HepG2 (cell line): ENCODE data around the gene RAD9A. TPM values are rescaled to one million over a fixed set of nuclear protein-coding genes. Genes with fewer than 3 reads are reported as not detected.
A peak's percentile ranks its signal among the peaks of the same experiment; 100 is the strongest.

Source experiments
- AGO1 ChIP-seq: fragments of 200-400 bp; formaldehyde crosslinking; IDR thresholded peaks from 2 replicates; pipeline ENCODE4 v1.6.1; 2017; ENCODE audit warnings: mild to moderate bottlenecking, low read depth, low read length, moderate library complexity; ENCODE audit not compliant: poor library complexity, severe bottlenecking
- EEA1 ChIP-seq: sonication (generic); formaldehyde crosslinking; IDR thresholded peaks from 2 replicates; pipeline ENCODE4 v1.5.1; 2020; ENCODE audit warnings: mild to moderate bottlenecking, missing genetic modification reagents, borderline replicate concordance
- GTF3A ChIP-seq: sonication (generic); formaldehyde crosslinking; conservative IDR thresholded peaks from 2 replicates; pipeline ENCODE4 v1.4.0; 2020; ENCODE audit warnings: mild to moderate bottlenecking, missing genetic modification reagents
- HIVEP1 ChIP-seq: sonication (generic); formaldehyde crosslinking; IDR thresholded peaks from 2 replicates; pipeline ENCODE4 v1.4.0; 2020; ENCODE audit warnings: mild to moderate bottlenecking, missing genetic modification reagents
- NR3C1 ChIP-seq: sonication (generic); formaldehyde crosslinking; IDR thresholded peaks from 2 replicates; pipeline ENCODE4 v1.4.0; 2020; ENCODE audit warnings: missing genetic modification reagents
- SIN3A ChIP-seq: IDR thresholded peaks from 2 replicates; pipeline ENCODE4 v1.6.1; 2011; ENCODE audit warnings: low read depth, mild to moderate bottlenecking, control low read depth, low read length, borderline replicate concordance
- TAF15 ChIP-seq: fragments of 200-400 bp; formaldehyde crosslinking; IDR thresholded peaks from one replicate; pipeline ENCODE4 v1.6.1; 2018; ENCODE audit warnings: mild to moderate bottlenecking, low read depth, low read length; ENCODE audit not compliant: poor library complexity, severe bottlenecking
- ZNF557 ChIP-seq: sonication (generic); formaldehyde crosslinking; IDR thresholded peaks from 2 replicates; pipeline ENCODE4 v1.4.0; 2020; ENCODE audit warnings: missing genetic modification reagents
- ZNF709 ChIP-seq: sonication (generic); formaldehyde crosslinking; IDR thresholded peaks from 2 replicates; pipeline ENCODE4 v1.5.0; 2020; ENCODE audit warnings: mild to moderate bottlenecking, missing genetic modification reagents
- ZNF782 ChIP-seq: sonication (generic); formaldehyde crosslinking; IDR thresholded peaks from 2 replicates; pipeline ENCODE4 v1.4.0; 2020; ENCODE audit warnings: missing genetic modification reagents, mild to moderate bottlenecking, borderline replicate concordance
- ZSCAN21 ChIP-seq: sonication (generic); formaldehyde crosslinking; IDR thresholded peaks from 2 replicates; pipeline ENCODE4 v1.8.0; 2022; ENCODE audit warnings: mild to moderate bottlenecking, missing genetic modification reagents, moderate library complexity, borderline replicate concordance
- polyA plus RNA-seq, 8 experiments: library from polyadenylated mRNA; depleted of rRNA in 3 of 8; stranded (reverse) in 7 of 8; unstranded in 1 of 8; fragments of >200 nt; fragmentation: Illumina TruSeq in 4 of 8; extraction: Trizol in 4 of 8; gene quantifications; 2 replicates each; pipeline versions ENCODE4 v1.2.1 to v1.2.3, GENCODE V29; 2011 to 2016; ENCODE audit warnings: low read depth in 4 of 8, missing spikeins in 1 of 8, mixed read lengths in 1 of 8; ENCODE audit not compliant: insufficient read depth in 1 of 8
- total RNA-seq, 5 experiments: library from RNA; depleted of rRNA; stranded (reverse); fragments of >200 nt; fragmentation: Illumina TruSeq; extraction: Trizol; gene quantifications; 2 replicates each; pipeline ENCODE4 v1.2.3, GENCODE V29; 2016; ENCODE audit warnings: low read depth in 1 of 5
- TF ChIP-seq, protein P1 (sequence below): sonication (generic); formaldehyde crosslinking; IDR thresholded peaks from 2 replicates; pipeline ENCODE4 v1.5.0; 2020; ENCODE audit warnings: mild to moderate bottlenecking, missing genetic modification reagents
- TF ChIP-seq, protein P2 (sequence below): sonication (generic); formaldehyde crosslinking; IDR thresholded peaks from 2 replicates; pipeline ENCODE4 v1.8.0; 2022; ENCODE audit warnings: missing genetic modification reagents, mild to moderate bottlenecking, moderate library complexity, borderline replicate concordance
- TF ChIP-seq, protein P3 (sequence below): sonication (generic); formaldehyde crosslinking; IDR thresholded peaks from 2 replicates; pipeline ENCODE4 v1.4.0; 2020; ENCODE audit warnings: missing genetic modification reagents, borderline replicate concordance
- TF ChIP-seq, protein P4 (sequence below): fragments of 450-650 bp; IDR thresholded peaks from 2 replicates; pipeline ENCODE4 v1.6.1; 2017; ENCODE audit warnings: mild to moderate bottlenecking

Gene RAD9A
- total and polyA plus RNA-seq, 2 of the 13 experiments (the other 11 are each of a cell fraction or from before 2014, with no cell fraction given), result 10.1 to 15.7 TPM

DNA sequence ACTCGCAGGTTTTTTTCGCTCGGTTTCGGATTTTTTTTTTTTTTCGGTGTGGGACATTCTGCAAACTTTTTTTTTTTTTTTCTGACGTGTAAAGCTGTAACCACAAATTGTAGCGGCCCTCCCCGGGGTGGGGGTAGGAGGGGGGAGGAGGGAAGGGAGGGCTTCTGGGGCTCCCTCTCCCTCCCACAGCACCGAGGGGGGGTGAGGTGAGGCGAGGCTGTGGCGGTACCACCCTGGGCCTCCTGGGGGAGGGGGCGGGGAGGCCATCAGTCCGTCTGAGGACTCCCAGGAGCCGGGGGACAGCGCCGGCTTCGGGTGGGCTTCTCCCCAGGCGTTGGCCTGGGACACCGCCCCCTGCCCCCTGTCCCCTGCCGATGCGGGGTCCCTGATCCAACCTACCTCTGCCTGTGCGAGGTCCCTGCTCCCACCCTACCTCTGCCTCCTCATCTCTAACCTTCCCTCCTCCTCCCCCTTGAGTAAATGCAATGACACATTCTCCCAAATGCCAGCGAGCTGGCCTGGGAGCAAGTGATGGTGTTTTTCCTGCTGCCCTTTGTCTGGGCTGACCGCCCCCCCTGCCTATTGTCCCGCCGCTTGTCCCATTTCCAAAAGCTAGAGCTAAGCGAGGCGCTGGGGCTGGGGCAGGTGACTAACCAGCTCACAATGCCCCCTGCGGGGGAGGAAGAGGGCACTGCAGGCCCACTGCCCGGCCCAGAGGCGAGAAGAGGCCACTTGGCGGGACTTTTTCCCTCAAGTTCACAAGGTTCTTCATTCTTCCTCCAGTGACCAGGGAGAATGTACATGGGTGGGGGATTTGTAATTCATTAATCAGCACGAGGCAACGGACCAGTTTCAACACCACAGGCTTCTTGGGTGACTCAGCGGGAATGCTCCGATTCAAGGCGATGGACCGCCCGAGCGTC, 17.9 kb upstream of the RAD9A start (continued):
- TF ChIP-seq, protein P1, sequence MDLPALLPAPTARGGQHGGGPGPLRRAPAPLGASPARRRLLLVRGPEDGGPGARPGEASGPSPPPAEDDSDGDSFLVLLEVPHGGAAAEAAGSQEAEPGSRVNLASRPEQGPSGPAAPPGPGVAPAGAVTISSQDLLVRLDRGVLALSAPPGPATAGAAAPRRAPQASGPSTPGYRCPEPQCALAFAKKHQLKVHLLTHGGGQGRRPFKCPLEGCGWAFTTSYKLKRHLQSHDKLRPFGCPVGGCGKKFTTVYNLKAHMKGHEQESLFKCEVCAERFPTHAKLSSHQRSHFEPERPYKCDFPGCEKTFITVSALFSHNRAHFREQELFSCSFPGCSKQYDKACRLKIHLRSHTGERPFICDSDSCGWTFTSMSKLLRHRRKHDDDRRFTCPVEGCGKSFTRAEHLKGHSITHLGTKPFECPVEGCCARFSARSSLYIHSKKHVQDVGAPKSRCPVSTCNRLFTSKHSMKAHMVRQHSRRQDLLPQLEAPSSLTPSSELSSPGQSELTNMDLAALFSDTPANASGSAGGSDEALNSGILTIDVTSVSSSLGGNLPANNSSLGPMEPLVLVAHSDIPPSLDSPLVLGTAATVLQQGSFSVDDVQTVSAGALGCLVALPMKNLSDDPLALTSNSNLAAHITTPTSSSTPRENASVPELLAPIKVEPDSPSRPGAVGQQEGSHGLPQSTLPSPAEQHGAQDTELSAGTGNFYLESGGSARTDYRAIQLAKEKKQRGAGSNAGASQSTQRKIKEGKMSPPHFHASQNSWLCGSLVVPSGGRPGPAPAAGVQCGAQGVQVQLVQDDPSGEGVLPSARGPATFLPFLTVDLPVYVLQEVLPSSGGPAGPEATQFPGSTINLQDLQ (CRISPR knock-in tag), result no peak
- TF ChIP-seq, protein P2, sequence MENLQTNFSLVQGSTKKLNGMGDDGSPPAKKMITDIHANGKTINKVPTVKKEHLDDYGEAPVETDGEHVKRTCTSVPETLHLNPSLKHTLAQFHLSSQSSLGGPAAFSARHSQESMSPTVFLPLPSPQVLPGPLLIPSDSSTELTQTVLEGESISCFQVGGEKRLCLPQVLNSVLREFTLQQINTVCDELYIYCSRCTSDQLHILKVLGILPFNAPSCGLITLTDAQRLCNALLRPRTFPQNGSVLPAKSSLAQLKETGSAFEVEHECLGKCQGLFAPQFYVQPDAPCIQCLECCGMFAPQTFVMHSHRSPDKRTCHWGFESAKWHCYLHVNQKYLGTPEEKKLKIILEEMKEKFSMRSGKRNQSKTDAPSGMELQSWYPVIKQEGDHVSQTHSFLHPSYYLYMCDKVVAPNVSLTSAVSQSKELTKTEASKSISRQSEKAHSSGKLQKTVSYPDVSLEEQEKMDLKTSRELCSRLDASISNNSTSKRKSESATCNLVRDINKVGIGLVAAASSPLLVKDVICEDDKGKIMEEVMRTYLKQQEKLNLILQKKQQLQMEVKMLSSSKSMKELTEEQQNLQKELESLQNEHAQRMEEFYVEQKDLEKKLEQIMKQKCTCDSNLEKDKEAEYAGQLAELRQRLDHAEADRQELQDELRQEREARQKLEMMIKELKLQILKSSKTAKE (CRISPR knock-in tag), result no peak
- TF ChIP-seq TAF15 (no peak), GTF3A (CRISPR knock-in tag) (no peak), ZNF782 (CRISPR knock-in tag) (no peak), AGO1 (no peak), ZSCAN21 (CRISPR knock-in tag) (no peak), ZNF557 (CRISPR knock-in tag) (no peak), EEA1 (CRISPR knock-in tag) (no peak), SIN3A (no peak), HIVEP1 (CRISPR knock-in tag) (peak; percentile 44; the same call in 1 of the 2 replicates), NR3C1 (CRISPR knock-in tag) (no peak), ZNF709 (CRISPR knock-in tag) (no peak)
- TF ChIP-seq, protein P3, sequence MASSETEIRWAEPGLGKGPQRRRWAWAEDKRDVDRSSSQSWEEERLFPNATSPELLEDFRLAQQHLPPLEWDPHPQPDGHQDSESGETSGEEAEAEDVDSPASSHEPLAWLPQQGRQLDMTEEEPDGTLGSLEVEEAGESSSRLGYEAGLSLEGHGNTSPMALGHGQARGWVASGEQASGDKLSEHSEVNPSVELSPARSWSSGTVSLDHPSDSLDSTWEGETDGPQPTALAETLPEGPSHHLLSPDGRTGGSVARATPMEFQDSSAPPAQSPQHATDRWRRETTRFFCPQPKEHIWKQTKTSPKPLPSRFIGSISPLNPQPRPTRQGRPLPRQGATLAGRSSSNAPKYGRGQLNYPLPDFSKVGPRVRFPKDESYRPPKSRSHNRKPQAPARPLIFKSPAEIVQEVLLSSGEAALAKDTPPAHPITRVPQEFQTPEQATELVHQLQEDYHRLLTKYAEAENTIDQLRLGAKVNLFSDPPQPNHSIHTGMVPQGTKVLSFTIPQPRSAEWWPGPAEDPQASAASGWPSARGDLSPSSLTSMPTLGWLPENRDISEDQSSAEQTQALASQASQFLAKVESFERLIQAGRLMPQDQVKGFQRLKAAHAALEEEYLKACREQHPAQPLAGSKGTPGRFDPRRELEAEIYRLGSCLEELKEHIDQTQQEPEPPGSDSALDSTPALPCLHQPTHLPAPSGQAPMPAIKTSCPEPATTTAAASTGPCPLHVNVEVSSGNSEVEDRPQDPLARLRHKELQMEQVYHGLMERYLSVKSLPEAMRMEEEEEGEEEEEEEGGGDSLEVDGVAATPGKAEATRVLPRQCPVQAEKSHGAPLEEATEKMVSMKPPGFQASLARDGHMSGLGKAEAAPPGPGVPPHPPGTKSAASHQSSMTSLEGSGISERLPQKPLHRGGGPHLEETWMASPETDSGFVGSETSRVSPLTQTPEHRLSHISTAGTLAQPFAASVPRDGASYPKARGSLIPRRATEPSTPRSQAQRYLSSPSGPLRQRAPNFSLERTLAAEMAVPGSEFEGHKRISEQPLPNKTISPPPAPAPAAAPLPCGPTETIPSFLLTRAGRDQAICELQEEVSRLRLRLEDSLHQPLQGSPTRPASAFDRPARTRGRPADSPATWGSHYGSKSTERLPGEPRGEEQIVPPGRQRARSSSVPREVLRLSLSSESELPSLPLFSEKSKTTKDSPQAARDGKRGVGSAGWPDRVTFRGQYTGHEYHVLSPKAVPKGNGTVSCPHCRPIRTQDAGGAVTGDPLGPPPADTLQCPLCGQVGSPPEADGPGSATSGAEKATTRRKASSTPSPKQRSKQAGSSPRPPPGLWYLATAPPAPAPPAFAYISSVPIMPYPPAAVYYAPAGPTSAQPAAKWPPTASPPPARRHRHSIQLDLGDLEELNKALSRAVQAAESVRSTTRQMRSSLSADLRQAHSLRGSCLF, result no peak
- TF ChIP-seq, protein P4, sequence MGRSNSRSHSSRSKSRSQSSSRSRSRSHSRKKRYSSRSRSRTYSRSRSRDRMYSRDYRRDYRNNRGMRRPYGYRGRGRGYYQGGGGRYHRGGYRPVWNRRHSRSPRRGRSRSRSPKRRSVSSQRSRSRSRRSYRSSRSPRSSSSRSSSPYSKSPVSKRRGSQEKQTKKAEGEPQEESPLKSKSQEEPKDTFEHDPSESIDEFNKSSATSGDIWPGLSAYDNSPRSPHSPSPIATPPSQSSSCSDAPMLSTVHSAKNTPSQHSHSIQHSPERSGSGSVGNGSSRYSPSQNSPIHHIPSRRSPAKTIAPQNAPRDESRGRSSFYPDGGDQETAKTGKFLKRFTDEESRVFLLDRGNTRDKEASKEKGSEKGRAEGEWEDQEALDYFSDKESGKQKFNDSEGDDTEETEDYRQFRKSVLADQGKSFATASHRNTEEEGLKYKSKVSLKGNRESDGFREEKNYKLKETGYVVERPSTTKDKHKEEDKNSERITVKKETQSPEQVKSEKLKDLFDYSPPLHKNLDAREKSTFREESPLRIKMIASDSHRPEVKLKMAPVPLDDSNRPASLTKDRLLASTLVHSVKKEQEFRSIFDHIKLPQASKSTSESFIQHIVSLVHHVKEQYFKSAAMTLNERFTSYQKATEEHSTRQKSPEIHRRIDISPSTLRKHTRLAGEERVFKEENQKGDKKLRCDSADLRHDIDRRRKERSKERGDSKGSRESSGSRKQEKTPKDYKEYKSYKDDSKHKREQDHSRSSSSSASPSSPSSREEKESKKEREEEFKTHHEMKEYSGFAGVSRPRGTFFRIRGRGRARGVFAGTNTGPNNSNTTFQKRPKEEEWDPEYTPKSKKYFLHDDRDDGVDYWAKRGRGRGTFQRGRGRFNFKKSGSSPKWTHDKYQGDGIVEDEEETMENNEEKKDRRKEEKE, result no peak
